Activated T-helper 17 cell treated with anti-CD3 and anti-CD28 coated beads, Interleukin-2, amount 50 U/mL, for 72 hours (primary cell): ENCODE measurements around the gene ASXL2. TPM values are rescaled to one million over a fixed set of nuclear protein-coding genes. Genes with fewer than 3 reads are reported as not detected.
"Not testable (repeated sequence)": the region's sequence is repeated elsewhere in the genome, so short reads cannot be mapped to it uniquely, and the experiment has no call there.

Source experiments
- ATAC-seq: fragments of 150-1000 bp; cut with Tn5 transposase; replicated peaks from 2 replicates; pipeline ENCODE4 v1.10.0; 2021; ENCODE audit warnings: mild to moderate bottlenecking, moderate library complexity
- H3K27ac Mint-ChIP-seq: one replicate; pipeline ENCODE4 v1.8.0; 2022; ENCODE audit warnings: mixed read lengths
- H3K27me3 Mint-ChIP-seq: one replicate; pipeline ENCODE4 v1.8.0; 2022; ENCODE audit warnings: mixed read lengths
- H3K36me3 Mint-ChIP-seq: one replicate; pipeline ENCODE4 v1.8.0; 2022; ENCODE audit warnings: low read depth, mild to moderate bottlenecking, mixed read lengths
- H3K4me1 Mint-ChIP-seq: one replicate; pipeline ENCODE4 v1.8.0; 2022; ENCODE audit warnings: mixed read lengths
- H3K4me3 Mint-ChIP-seq: one replicate; pipeline ENCODE4 v1.8.0; 2022; ENCODE audit warnings: mild to moderate bottlenecking, mixed read lengths
- H3K9me3 Mint-ChIP-seq: one replicate; pipeline ENCODE4 v1.8.0; 2022; ENCODE audit warnings: mixed read lengths
- total RNA-seq, 2 donors: library from RNA; stranded (reverse); gene quantifications; one replicate each; pipeline ENCODE4 v1.2.3, GENCODE V29; 2022

ASXL2 gene
- total RNA-seq, result 10 to 100 TPM; 28.5 to 37.1 TPM

- peaks cover 21% of the 10 kb centered on the region for H3K36me3 Mint-ChIP-seq
Measured at GRCh38 chr2:25878361-25879132, at the start of gene ASXL2. Gene ASXL2, minus strand, starts transcription at chr2:25878487. Its CDS starts 265 bp downstream, at chr2:25878222.

GRCh38 chr2:25926984-25927756 is 48.9 kb upstream of the ASXL2 start:
- Mint-ChIP-seq H3K27me3 (no peaks in the 10 kb centered on the region), H3K4me1 (no peaks in the 10 kb centered on the region), H3K4me3 (no peak overlapping the region), H3K9me3 (no peaks in the 10 kb centered on the region), H3K36me3 (no peaks in the 10 kb centered on the region), H3K27ac (no peak overlapping the region)
- ATAC-seq, result peak; percentile 66

More at GRCh38 chr2:25878361-25879132, at the start of gene ASXL2:
- Mint-ChIP-seq H3K4me1 (peaks cover 30% of the 10 kb centered on the region), H3K27ac (peak within 1 kb of the TSS; percentile 92), H3K4me3 (peak within 1 kb of the TSS; percentile 89), H3K9me3 (no peaks in the 10 kb centered on the region), H3K27me3 (no peaks in the 10 kb centered on the region)
- ATAC-seq, result peak; percentile 88

GRCh38 chr2:25922501-25922900 is 44.2 kb upstream of the ASXL2 start:
- H3K9me3 Mint-ChIP-seq, result no peaks in the 10 kb centered on the region
- H3K4me3 Mint-ChIP-seq, result no peak overlapping the region
- no peaks in the 10 kb centered on the region for H3K4me1 Mint-ChIP-seq
- no peaks in the 10 kb centered on the region for H3K27me3 Mint-ChIP-seq
- no peaks in the 10 kb centered on the region for H3K36me3 Mint-ChIP-seq
- H3K27ac Mint-ChIP-seq, result no peak overlapping the region
- ATAC-seq, result no peak

- Mint-ChIP-seq H3K9me3 (no peaks in the 10 kb centered on the region), H3K36me3 (no peaks in the 10 kb centered on the region), H3K27ac (no peak overlapping the region), H3K27me3 (no peaks in the 10 kb centered on the region), H3K4me3 (no peak overlapping the region), H3K4me1 (peaks cover 6% of the 10 kb centered on the region)
- ATAC-seq, result no peak
Measured at GRCh38 chr2:25920786-25921415, 42.6 kb upstream of the ASXL2 start.

- peaks cover 6% of the 10 kb centered on the region for H3K4me1 Mint-ChIP-seq
- no peaks in the 10 kb centered on the region for H3K27me3 Mint-ChIP-seq
- no peaks in the 10 kb centered on the region for H3K9me3 Mint-ChIP-seq
- H3K36me3 Mint-ChIP-seq, result no peaks in the 10 kb centered on the region
- H3K4me3 Mint-ChIP-seq, result no peak overlapping the region
- no peak for ATAC-seq
- no peak overlapping the region for H3K27ac Mint-ChIP-seq
Measured at GRCh38 chr2:25920336-25920735, 42.0 kb upstream of the ASXL2 start.

GRCh38 chr2:25917832-25918231 is 39.5 kb upstream of the ASXL2 start:
- H3K4me3 Mint-ChIP-seq, result no peak overlapping the region
- H3K36me3 Mint-ChIP-seq, result no peaks in the 10 kb centered on the region
- ATAC-seq, result no peak
- H3K27me3 Mint-ChIP-seq, result no peaks in the 10 kb centered on the region
- no peaks in the 10 kb centered on the region for H3K9me3 Mint-ChIP-seq
- peaks cover 6% of the 10 kb centered on the region for H3K4me1 Mint-ChIP-seq
- no peak overlapping the region for H3K27ac Mint-ChIP-seq

GRCh38 chr2:25917411-25917810 is 39.1 kb upstream of the ASXL2 start:
- H3K27ac Mint-ChIP-seq, ATAC-seq, H3K4me3 Mint-ChIP-seq, H3K9me3 Mint-ChIP-seq, H3K27me3 Mint-ChIP-seq, H3K4me1 Mint-ChIP-seq, H3K36me3 Mint-ChIP-seq: not testable (repeated sequence)

- peak overlapping the region; percentile 72 for H3K4me3 Mint-ChIP-seq
- peak overlapping the region; percentile 54 for H3K27ac Mint-ChIP-seq
- not testable (repeated sequence) for H3K27me3 Mint-ChIP-seq, H3K4me1 Mint-ChIP-seq, H3K9me3 Mint-ChIP-seq, H3K36me3 Mint-ChIP-seq, ATAC-seq
Measured at GRCh38 chr2:25915944-25916772, 37.9 kb upstream of the ASXL2 start.

GRCh38 chr2:25915411-25915810 is 37.1 kb upstream of the ASXL2 start:
- H3K27ac Mint-ChIP-seq, H3K4me3 Mint-ChIP-seq, H3K9me3 Mint-ChIP-seq, H3K36me3 Mint-ChIP-seq, H3K27me3 Mint-ChIP-seq, H3K4me1 Mint-ChIP-seq, ATAC-seq: not testable (repeated sequence)

- not testable (repeated sequence) for H3K4me1 Mint-ChIP-seq, H3K36me3 Mint-ChIP-seq, H3K27me3 Mint-ChIP-seq, H3K27ac Mint-ChIP-seq, H3K4me3 Mint-ChIP-seq, H3K9me3 Mint-ChIP-seq, ATAC-seq
Measured at GRCh38 chr2:25913696-25913973, 35.3 kb upstream of the ASXL2 start.

GRCh38 chr2:25912851-25913695 is 34.8 kb upstream of the ASXL2 start:
- no peak for ATAC-seq
- no peak overlapping the region for H3K27ac Mint-ChIP-seq
- H3K4me1 Mint-ChIP-seq, result peaks cover 6% of the 10 kb centered on the region
- no peaks in the 10 kb centered on the region for H3K36me3 Mint-ChIP-seq
- H3K4me3 Mint-ChIP-seq, result no peak overlapping the region
- H3K9me3 Mint-ChIP-seq, result no peaks in the 10 kb centered on the region
- H3K27me3 Mint-ChIP-seq, result no peaks in the 10 kb centered on the region

- ATAC-seq, H3K27ac Mint-ChIP-seq, H3K9me3 Mint-ChIP-seq, H3K36me3 Mint-ChIP-seq, H3K4me3 Mint-ChIP-seq, H3K27me3 Mint-ChIP-seq, H3K4me1 Mint-ChIP-seq: not testable (repeated sequence)
Measured at GRCh38 chr2:25909574-25909973, 31.3 kb upstream of the ASXL2 start.

GRCh38 chr2:25905126-25905525 is 26.8 kb upstream of the ASXL2 start:
- H3K36me3 Mint-ChIP-seq, result no peaks in the 10 kb centered on the region
- H3K4me3 Mint-ChIP-seq, result no peak overlapping the region
- H3K9me3 Mint-ChIP-seq, result no peaks in the 10 kb centered on the region
- no peak overlapping the region for H3K27ac Mint-ChIP-seq
- ATAC-seq, result no peak
- H3K27me3 Mint-ChIP-seq, result peaks cover 3% of the 10 kb centered on the region
- no peaks in the 10 kb centered on the region for H3K4me1 Mint-ChIP-seq
